ENCODE measurements around the gene TMEM119.
A peak's percentile ranks its signal among the peaks of the same experiment; 100 is the strongest.
"Not testable (repeated sequence)": the region's sequence is repeated elsewhere in the genome, so short reads cannot be mapped to it uniquely, and the experiment has no call there.

TMEM119 gene

DNA sequence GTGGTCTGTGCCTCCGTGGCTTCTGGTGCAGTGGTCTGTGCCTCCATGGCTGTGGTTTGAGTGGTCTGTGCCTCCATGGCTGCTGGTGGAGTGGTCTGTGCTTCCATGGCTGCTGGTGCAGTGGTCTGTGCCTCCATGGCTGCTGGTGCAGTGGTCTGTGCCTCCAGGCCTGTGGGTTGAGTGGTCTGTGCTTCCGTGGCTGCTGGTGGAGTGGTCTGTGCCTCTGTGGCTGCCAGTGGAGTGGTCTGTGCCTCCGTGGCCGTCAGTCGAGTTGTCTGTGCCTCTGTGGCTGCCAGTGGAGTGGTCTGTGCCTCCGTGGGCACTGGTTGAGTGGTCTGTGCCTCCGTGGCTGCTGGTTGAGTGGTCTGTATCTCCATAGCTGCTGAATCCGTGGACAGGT, 25.7 kb upstream of the TMEM119 start:
- no peak overlapping the region for H3K4me3 ChIP-seq (ENCODE audit: low read depth, low read length)
- TF ChIP-seq, protein P1, sequence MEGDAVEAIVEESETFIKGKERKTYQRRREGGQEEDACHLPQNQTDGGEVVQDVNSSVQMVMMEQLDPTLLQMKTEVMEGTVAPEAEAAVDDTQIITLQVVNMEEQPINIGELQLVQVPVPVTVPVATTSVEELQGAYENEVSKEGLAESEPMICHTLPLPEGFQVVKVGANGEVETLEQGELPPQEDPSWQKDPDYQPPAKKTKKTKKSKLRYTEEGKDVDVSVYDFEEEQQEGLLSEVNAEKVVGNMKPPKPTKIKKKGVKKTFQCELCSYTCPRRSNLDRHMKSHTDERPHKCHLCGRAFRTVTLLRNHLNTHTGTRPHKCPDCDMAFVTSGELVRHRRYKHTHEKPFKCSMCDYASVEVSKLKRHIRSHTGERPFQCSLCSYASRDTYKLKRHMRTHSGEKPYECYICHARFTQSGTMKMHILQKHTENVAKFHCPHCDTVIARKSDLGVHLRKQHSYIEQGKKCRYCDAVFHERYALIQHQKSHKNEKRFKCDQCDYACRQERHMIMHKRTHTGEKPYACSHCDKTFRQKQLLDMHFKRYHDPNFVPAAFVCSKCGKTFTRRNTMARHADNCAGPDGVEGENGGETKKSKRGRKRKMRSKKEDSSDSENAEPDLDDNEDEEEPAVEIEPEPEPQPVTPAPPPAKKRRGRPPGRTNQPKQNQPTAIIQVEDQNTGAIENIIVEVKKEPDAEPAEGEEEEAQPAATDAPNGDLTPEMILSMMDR (conservative IDR thresholded peaks at IDR 0.05; ENCODE audit: low read depth, low read length), result no peak
- no peak for DNase-seq (ENCODE audit: low read depth)

DNA sequence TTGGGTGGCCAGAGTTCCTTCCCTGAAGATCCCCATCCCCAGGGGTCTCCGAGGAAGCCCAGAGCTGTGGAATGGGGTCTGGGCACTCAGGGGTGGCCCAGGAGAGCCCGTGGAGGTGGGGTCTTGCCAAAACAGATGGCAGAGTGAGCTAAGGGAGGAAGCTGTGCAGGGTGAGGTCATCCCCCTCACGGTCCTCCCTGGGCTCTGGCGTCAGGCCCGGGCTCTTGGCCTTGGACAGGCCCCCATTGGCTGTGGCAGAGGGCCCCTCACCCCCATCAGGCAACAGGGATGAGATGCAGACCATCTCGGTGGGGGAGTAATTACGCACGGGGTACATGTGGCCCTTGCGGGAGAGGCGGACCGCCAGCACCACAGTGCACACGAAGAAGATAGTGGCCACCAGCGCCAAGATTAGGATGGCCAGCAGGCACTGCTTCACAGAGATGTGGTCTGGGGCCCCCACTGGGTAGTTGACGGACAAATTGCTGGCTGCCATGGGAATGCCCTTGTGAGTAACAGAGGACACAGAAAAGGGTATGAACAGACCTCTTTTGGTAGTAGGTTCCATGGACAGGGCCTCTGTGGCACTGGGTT, 25.1 kb upstream of the TMEM119 start:
- DNase-seq (ENCODE audit: low read depth), result no peak
- no peak overlapping the region for H3K4me3 ChIP-seq (ENCODE audit: low read depth, low read length)
- TF ChIP-seq, protein P1 (conservative IDR thresholded peaks at IDR 0.05; ENCODE audit: low read depth, low read length), result no peak

DNA sequence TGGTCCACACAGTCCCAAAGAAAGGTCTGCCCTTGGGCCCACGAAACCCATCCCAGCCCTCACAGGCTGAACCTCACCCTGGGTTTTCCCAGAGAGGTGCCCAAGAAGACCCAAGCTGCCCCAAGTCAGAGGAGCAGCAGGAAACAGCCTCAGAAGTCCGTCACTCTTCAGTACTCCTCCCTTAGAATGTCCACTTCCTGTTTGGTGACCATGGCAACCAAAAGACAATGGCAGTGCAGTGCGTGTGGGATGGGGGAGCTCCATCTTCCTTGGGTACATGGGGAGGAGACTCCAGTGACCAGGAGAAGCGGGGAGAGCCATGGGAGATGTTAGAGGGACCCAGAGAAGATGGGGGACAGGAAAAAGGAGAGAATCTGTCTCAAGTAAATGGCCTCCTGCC, 24.5 kb upstream of the TMEM119 start:
- H3K4me3 ChIP-seq (ENCODE audit: low read depth, low read length), result no peak overlapping the region
- TF ChIP-seq, protein P1 (conservative IDR thresholded peaks at IDR 0.05; ENCODE audit: low read depth, low read length), result no peak
- DNase-seq (ENCODE audit: low read depth), result peak; percentile 61

DNA sequence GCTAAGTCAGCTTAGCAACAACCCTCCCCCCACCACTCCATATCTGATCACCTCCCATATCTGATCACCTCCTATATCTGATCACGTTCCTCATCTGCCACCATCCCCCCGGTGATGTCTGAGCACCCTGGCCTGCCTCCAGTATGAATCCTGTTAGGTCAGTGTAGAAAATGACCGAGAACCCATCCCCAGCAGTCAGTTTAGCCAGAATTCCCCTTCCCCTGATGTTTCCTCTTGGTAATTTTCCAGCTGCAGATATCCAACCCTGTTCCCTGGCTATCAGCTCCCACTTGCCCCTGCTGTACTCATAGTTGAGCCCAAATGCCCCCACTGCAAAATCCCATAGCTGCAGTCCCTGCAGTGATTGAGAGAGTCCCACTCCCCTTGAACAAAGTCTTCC, 23.3 kb upstream of the TMEM119 start:
- no peak for DNase-seq (ENCODE audit: low read depth)
- TF ChIP-seq, protein P1 (conservative IDR thresholded peaks at IDR 0.05; ENCODE audit: low read depth, low read length), result no peak
- no peak overlapping the region for H3K4me3 ChIP-seq (ENCODE audit: low read depth, low read length)

DNA sequence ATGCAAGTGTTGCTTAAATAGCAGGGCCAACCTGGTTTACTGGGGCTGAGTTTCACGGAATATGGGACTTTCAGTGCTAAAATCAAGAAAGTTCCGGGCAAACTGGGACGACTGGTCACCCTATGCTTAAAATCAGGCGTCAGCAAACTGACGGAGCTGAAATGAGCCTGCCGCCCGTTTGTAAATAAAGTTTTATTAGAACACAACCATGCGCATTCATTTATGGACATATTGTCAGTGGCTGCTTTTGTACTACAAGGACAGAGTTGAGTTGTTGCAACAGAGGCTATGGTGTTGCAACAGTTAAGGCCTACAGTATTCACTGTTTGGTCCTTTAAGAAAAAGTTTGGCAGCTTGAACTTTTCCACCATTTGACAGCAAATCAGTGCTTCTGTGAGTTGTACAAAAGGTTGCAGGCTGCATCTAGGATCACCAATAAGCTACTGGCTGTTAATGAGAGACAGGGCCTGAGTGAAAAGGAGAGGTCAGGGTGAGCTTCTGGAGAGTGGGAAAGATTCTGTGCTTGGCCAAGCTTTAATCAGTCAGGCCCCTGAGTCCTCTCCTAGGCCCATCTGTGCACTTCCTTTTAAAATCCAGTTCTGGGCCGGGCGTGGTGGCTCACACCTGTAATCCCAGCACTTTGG, 22.5 kb upstream of the TMEM119 start:
- no peak overlapping the region for H3K4me3 ChIP-seq (ENCODE audit: low read depth, low read length)
- TF ChIP-seq, protein P1 (conservative IDR thresholded peaks at IDR 0.05; ENCODE audit: low read depth, low read length), result no peak
- DNase-seq (ENCODE audit: low read depth), result peak; percentile 91

DNA sequence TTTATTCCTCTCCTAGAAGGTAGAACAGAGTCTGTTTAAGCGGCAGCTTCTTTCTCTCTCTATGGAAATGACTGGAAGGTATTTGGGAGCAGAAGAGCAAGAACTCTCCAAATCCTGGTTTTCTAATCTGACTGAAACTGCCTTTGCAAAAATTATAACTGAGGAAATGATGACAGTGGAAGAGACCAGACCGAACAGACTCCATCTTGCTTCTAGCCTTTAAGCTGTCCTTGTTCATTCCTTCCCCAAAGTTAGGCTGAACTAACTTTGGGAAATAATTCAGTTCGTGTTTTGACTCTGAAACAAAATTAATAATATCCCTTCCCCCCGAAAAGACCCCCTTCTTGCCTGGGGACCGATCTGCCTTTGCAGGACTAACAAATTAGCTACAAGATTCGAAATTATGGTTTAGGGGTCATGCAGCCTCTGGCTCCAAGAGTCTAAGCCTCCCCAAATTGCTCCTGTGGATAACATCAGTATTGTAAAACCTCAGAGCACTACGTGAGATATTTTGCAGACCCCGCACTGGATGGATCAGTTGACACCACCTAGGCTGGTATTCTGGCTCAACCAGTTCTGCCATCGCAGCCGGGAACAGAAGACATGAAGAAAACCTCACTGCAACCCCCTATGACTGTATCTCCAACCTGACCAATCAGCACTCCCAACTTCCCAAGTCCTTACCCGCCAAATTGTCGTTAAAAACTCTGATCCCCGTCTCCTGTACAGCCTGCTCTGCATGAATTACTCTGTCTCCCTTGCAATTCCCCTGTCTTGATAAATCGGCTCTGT, 21.7 kb upstream of the TMEM119 start:
- DNase-seq (ENCODE audit: low read depth), result no peak

DNA sequence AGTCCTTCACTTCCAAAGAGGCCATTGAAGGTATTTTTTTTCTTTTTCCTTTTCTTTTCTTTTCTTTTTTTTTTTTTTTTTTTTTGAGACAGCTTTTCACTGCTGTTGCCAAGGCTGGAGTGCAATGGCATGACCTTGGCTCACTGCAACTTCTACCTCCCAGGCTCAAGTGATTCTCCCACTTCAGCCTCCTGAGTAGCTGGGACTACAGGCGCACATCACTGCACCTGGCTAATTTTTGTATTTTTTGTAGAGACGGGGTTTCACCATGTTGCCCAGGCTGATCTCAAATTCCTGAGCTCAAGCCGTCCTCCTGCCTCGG, 21.0 kb upstream of the TMEM119 start:
- DNase-seq (ENCODE audit: low read depth); H3K4me3 ChIP-seq (ENCODE audit: low read depth, low read length): not testable (repeated sequence)

More for the DNA sequence above, 21.7 kb upstream of the TMEM119 start:
- TF ChIP-seq, protein P1 (conservative IDR thresholded peaks at IDR 0.05; ENCODE audit: low read depth, low read length), result no peak
- no peak overlapping the region for H3K4me3 ChIP-seq (ENCODE audit: low read depth, low read length)

All from choroid plexus epithelial cell (primary cell).